ENCODE data around the gene RBCK1. TPM values are rescaled to one million over a fixed set of nuclear protein-coding genes. Genes with fewer than 3 reads are reported as not detected.

RBCK1 gene
- total and polyA plus RNA-seq, 2 donors (not counting 1 experiment from before 2014, with no cell fraction given) = 128 to 135 TPM

- H3K4me1 Mint-ChIP-seq = peaks cover 2% of the 10 kb centered on the region
- no peak overlapping the region for H3K4me3 Mint-ChIP-seq
- no peak overlapping the region for H2AFZ ChIP-seq (ENCODE audit: insufficient read depth, low read depth, low read length, poor library complexity, severe bottlenecking)
- no CpG with 5 or more reads among the region's 3 CpGs for WGBS (ENCODE audit: insufficient coverage)
- H3K27ac ChIP-seq (ENCODE audit: low read length in 2 of 2) = no peak overlapping the region
- no peak overlapping the region for H3K9ac ChIP-seq (ENCODE audit: low read length)
- H3K27me3 Mint-ChIP-seq = no peaks in the 10 kb centered on the region
- no peaks in the 10 kb centered on the region for H3K9me3 ChIP-seq (ENCODE audit: control extremely low read depth in 1 of 3, control insufficient read depth in 2 of 3, insufficient read depth in 1 of 3, low read length in 2 of 3)
- ChIA-PET POLR2A (no interaction called here), CTCF (interaction anchor here (0.7 to 10.0 kb wide), 14 partner anchors 9 to 213 kb away, joined by 3 to 169 read pairs (median 4); partner anchors contain the start of genes RBCK1 and TBC1D20)
- H3K4me3 ChIP-seq (ENCODE audit: control extremely low read depth in 1 of 5, extremely low read depth in 1 of 5, insufficient read depth in 1 of 5, low read depth in 2 of 5, low read length in 4 of 5) = no peak overlapping the region
- H3K27ac Mint-ChIP-seq = peak overlapping the region; percentile 50
- peaks cover 1 to 35% of the 10 kb centered on the region in 2 experiments for H3K36me3 ChIP-seq (replicated peaks in 1 of 2; ENCODE audit: control extremely low read depth in 1 of 2, control insufficient read depth in 1 of 2, extremely low read depth in 1 of 2, insufficient read depth in 2 of 2, low read length in 1 of 2)
- peak; percentile 64 for ATAC-seq (ENCODE audit: low read depth)
- DNase-seq = peak; percentile 79
- no peaks in the 10 kb centered on the region for H4K20me1 ChIP-seq (ENCODE audit: control insufficient read depth, insufficient read depth, low read length, poor library complexity, severe bottlenecking)
- no peak overlapping the region for H3K4me2 ChIP-seq (replicated peaks; ENCODE audit: low read depth, low read length, poor library complexity, severe bottlenecking)
- H3K27me3 ChIP-seq (replicated peaks in 1 of 4; ENCODE audit: control extremely low read depth in 1 of 4, control insufficient read depth in 3 of 4, insufficient read depth in 4 of 4, low read length in 3 of 4) = no peaks in the 10 kb centered on the region
- TF ChIP-seq CTCF (IDR thresholded peaks at IDR 0.05) = peak; percentile 85
- TF ChIP-seq EZH2 (IDR thresholded peaks at IDR 0.05; ENCODE audit: borderline replicate concordance, insufficient read depth, low read depth, low read length, poor library complexity, severe bottlenecking) = no peak
- no peaks in the 10 kb centered on the region for H3K4me1 ChIP-seq (ENCODE audit: control insufficient read depth in 2 of 2, insufficient read depth in 2 of 2, low read length in 2 of 2)
- intact Hi-C loops (cut with micrococcal nuclease) = loop anchor here (1.0 kb wide), 3 partner anchors 17 to 125 kb away; partner anchors contain the start of gene TBC1D20
- no peaks in the 10 kb centered on the region for H3K79me2 ChIP-seq (ENCODE audit: control insufficient read depth, insufficient read depth, low read length)
- H3K9me3 Mint-ChIP-seq (ENCODE audit: insufficient read depth) = no peaks in the 10 kb centered on the region
Observed at GRCh38 chr20:478949-479429, 70.9 kb downstream of the RBCK1 start.

GRCh38 chr20:479487-479886 is 71.4 kb downstream of the RBCK1 start:
- no peak overlapping the region for H3K27ac Mint-ChIP-seq

More at GRCh38 chr20:479487-479886, 71.4 kb downstream of the RBCK1 start:
- H3K27ac ChIP-seq (ENCODE audit: low read length in 2 of 2) = no peak overlapping the region
- Mint-ChIP-seq H3K9me3 (ENCODE audit: insufficient read depth) (no peaks in the 10 kb centered on the region), H3K4me1 (peaks cover 2% of the 10 kb centered on the region), H3K27me3 (no peaks in the 10 kb centered on the region), H3K4me3 (no peak overlapping the region)
- no peak overlapping the region for H2AFZ ChIP-seq (ENCODE audit: insufficient read depth, low read depth, low read length, poor library complexity, severe bottlenecking)
- H3K36me3 ChIP-seq (replicated peaks in 1 of 2; ENCODE audit: control extremely low read depth in 1 of 2, control insufficient read depth in 1 of 2, extremely low read depth in 1 of 2, insufficient read depth in 2 of 2, low read length in 1 of 2) = peaks cover 3 to 40% of the 10 kb centered on the region in 2 experiments
- intact Hi-C loops (cut with micrococcal nuclease) = loop anchor here (1.0 kb wide), 3 partner anchors 17 to 125 kb away; partner anchors contain the start of gene TBC1D20
- no peaks in the 10 kb centered on the region for H4K20me1 ChIP-seq (ENCODE audit: control insufficient read depth, insufficient read depth, low read length, poor library complexity, severe bottlenecking)
- ChIA-PET POLR2A (no interaction called here), CTCF (interaction anchor here (0.8 to 10.0 kb wide), 8 partner anchors 8 to 130 kb away, joined by 3 to 169 read pairs (median 4); no protein-coding TSS in a partner anchor)
- H3K27me3 ChIP-seq (replicated peaks in 1 of 4; ENCODE audit: control extremely low read depth in 1 of 4, control insufficient read depth in 3 of 4, insufficient read depth in 4 of 4, low read length in 3 of 4) = no peaks in the 10 kb centered on the region
- H3K79me2 ChIP-seq (ENCODE audit: control insufficient read depth, insufficient read depth, low read length) = no peaks in the 10 kb centered on the region
- no CpG with 5 or more reads among the region's 2 CpGs for WGBS (ENCODE audit: insufficient coverage)
- no peak overlapping the region for H3K9ac ChIP-seq (ENCODE audit: low read length)
- no peaks in the 10 kb centered on the region for H3K4me1 ChIP-seq (ENCODE audit: control insufficient read depth in 2 of 2, insufficient read depth in 2 of 2, low read length in 2 of 2)
- no peak overlapping the region for H3K4me2 ChIP-seq (replicated peaks; ENCODE audit: low read depth, low read length, poor library complexity, severe bottlenecking)
- H3K4me3 ChIP-seq (ENCODE audit: control extremely low read depth in 1 of 5, extremely low read depth in 1 of 5, insufficient read depth in 1 of 5, low read depth in 2 of 5, low read length in 4 of 5) = no peak overlapping the region
- DNase-seq = no peak
- H3K9me3 ChIP-seq (ENCODE audit: control extremely low read depth in 1 of 3, control insufficient read depth in 2 of 3, insufficient read depth in 1 of 3, low read length in 2 of 3) = no peaks in the 10 kb centered on the region
- TF ChIP-seq EZH2 (IDR thresholded peaks at IDR 0.05; ENCODE audit: borderline replicate concordance, insufficient read depth, low read depth, low read length, poor library complexity, severe bottlenecking) (no peak), CTCF (IDR thresholded peaks at IDR 0.05) (no peak)
- no peak for ATAC-seq (ENCODE audit: low read depth)

All from B cell (primary cell).